ENCODE measurements around the gene ATRIP. TPM values are rescaled to one million over a fixed set of nuclear protein-coding genes. Genes with fewer than 3 reads are reported as not detected.
A peak's percentile ranks its signal among the peaks of the same experiment; 100 is the strongest.
"Not testable (repeated sequence)": the region's sequence is repeated elsewhere in the genome, so short reads cannot be mapped to it uniquely, and the experiment has no call there.

ATRIP gene
- polyA plus RNA-seq, 1 of the 3 experiments (the other 2 are of a cell fraction), result 5.6 TPM

- no peak for TF ChIP-seq REST (IDR thresholded peaks at IDR 0.05; ENCODE audit: low read depth, low read length)
- no peak for TF ChIP-seq RFX5 (IDR thresholded peaks at IDR 0.05; ENCODE audit: low read length)
- no peak for TF ChIP-seq FOSL2 (IDR thresholded peaks at IDR 0.05; ENCODE audit: borderline replicate concordance, low read depth)
- no peak for TF ChIP-seq FOXJ3 (CRISPR knock-in tag; IDR thresholded peaks at IDR 0.05)
- TF ChIP-seq CTCF (IDR thresholded peaks at IDR 0.05), result peak; percentile 82
- no peak for TF ChIP-seq TAF1 (IDR thresholded peaks at IDR 0.05; ENCODE audit: borderline replicate concordance, low read depth, low read length)
- no peak for TF ChIP-seq FOXM1 (IDR thresholded peaks at IDR 0.05; ENCODE audit: low read depth)
- no peak for TF ChIP-seq GATA2 (CRISPR knock-in tag; IDR thresholded peaks at IDR 0.05)
- no peak for TF ChIP-seq ELF1 (IDR thresholded peaks at IDR 0.05)
- no peak for TF ChIP-seq IRF3 (IDR thresholded peaks at IDR 0.05; ENCODE audit: low read depth, low read length)
- no peak for TF ChIP-seq POLR2AphosphoS5 (IDR thresholded peaks at IDR 0.05; ENCODE audit: low read depth, low read length)
- no peak for TF ChIP-seq MEF2A (IDR thresholded peaks at IDR 0.05; ENCODE audit: borderline replicate concordance, low read depth)
- TF ChIP-seq EZH2phosphoT487 (IDR thresholded peaks at IDR 0.05; ENCODE audit: borderline replicate concordance, low read depth), result no peak
These were observed 45.6 kb upstream of the ATRIP start (continued) for GRCh38 chr3:48400824-48401433.

GRCh38 chr3:48401434-48401901, 45.1 kb upstream of the ATRIP start:
- peaks cover 0 to 16% of the 10 kb centered on the region in 2 experiments for H3K36me3 ChIP-seq (replicated peaks in 1 of 2; ENCODE audit: control insufficient read depth in 1 of 2, insufficient read depth in 2 of 2, low read length in 1 of 2)
- CTCF ChIA-PET, result interaction anchor here (0.6 to 15.6 kb wide), 53 partner anchors 7 to 284 kb away, joined by 3 to 399 read pairs (median 5); partner anchors contain the start of genes ATRIP, CCDC51, FBXW12 and NCKIPSD
- peaks cover 12% of the 10 kb centered on the region for H3F3A ChIP-seq (replicated peaks; ENCODE audit: insufficient read depth)
- H3K27me3 ChIP-seq (ENCODE audit: insufficient read depth); H3K79me2 ChIP-seq (ENCODE audit: insufficient read depth); H3K9me3 ChIP-seq; H3K4me3 ChIP-seq (ENCODE audit: low read depth in 2 of 2, low read length in 1 of 2); H2AFZ ChIP-seq (ENCODE audit: low read depth); H3K9me2 ChIP-seq; H4K20me1 ChIP-seq (ENCODE audit: insufficient read depth); H3K9ac ChIP-seq: not testable (repeated sequence)
- WGBS (ENCODE audit: low lambda C conversion rate), result 95% methylated on average over 10 of the region's 12 CpGs
- peak; percentile 12 for DNase-seq
- H3K4me1 ChIP-seq (ENCODE audit: control insufficient read depth in 1 of 2, insufficient read depth in 2 of 2, low read depth in 1 of 2, low read length in 1 of 2), result peaks cover 6 to 23% of the 10 kb centered on the region in 2 experiments; a peak in 2 of 4 replicates
- peak overlapping the region in 1 of 2 experiments; percentile 65; a peak in 2 of 4 replicates for H3K27ac ChIP-seq (ENCODE audit: low read depth in 2 of 2, low read length in 1 of 2)
- peak overlapping the region; percentile 35; the same call in 1 of the 2 replicates for H3K4me2 ChIP-seq
- POLR2A ChIA-PET, result interaction anchor here (0.7 to 2.0 kb wide), 4 partner anchors 31 to 130 kb away, joined by 3 to 8 read pairs (median 4); partner anchors contain the start of gene CCDC51
